SJSA1 (cell line): ENCODE data around the gene WNK4. TPM values are rescaled to one million over a fixed set of nuclear protein-coding genes. Genes with fewer than 3 reads are reported as not detected.
"Not testable (repeated sequence)": the region's sequence is repeated elsewhere in the genome, so short reads cannot be mapped to it uniquely, and the experiment has no call there.

Source experiments
- DNase-seq, 2 experiments: peaks; one replicate each; pipeline ENCODE4 v3.0.0-alpha.2; 2015 to 2020; ENCODE audit warnings: low spot score in 2 of 2, low read depth in 1 of 2
- H3K27ac ChIP-seq: fragments of 250-450 bp; sonication (Bioruptor Pico); 2 replicates; pipeline ENCODE4 v1.5.1; 2020; ENCODE audit warnings: mild to moderate bottlenecking, moderate library complexity
- H3K27me3 ChIP-seq: fragments of 250-450 bp; sonication (Bioruptor Pico); replicated peaks from 2 replicates; pipeline ENCODE4 v1.5.1; 2020; ENCODE audit warnings: mild to moderate bottlenecking, moderate library complexity
- H3K36me3 ChIP-seq: fragments of 250-450 bp; sonication (Bioruptor Pico); 2 replicates; pipeline ENCODE4 v1.5.1; 2020; ENCODE audit warnings: mild to moderate bottlenecking
- H3K4me1 ChIP-seq: fragments of 250-450 bp; sonication (Bioruptor Pico); replicated peaks from 2 replicates; pipeline ENCODE4 v1.6.1; 2021; ENCODE audit warnings: mild to moderate bottlenecking
- H3K4me3 ChIP-seq: fragments of 250-450 bp; sonication (Bioruptor Pico); 2 replicates; pipeline ENCODE4 v1.5.1; 2020; ENCODE audit warnings: mild to moderate bottlenecking
- H3K9me3 ChIP-seq: fragments of 250-450 bp; sonication (Bioruptor Pico); replicated peaks from 2 replicates; pipeline ENCODE4 v1.5.1; 2020; ENCODE audit warnings: mild to moderate bottlenecking
- total RNA-seq: library from RNA; depleted of rRNA; stranded (reverse); fragments of >200 nt; shearing (Covaris generic); gene quantifications from 2 replicates; pipeline ENCODE4 v1.2.3, GENCODE V29; 2014

Gene WNK4
- total RNA-seq, 1 experiment from 2014 or later = not detected

DNA sequence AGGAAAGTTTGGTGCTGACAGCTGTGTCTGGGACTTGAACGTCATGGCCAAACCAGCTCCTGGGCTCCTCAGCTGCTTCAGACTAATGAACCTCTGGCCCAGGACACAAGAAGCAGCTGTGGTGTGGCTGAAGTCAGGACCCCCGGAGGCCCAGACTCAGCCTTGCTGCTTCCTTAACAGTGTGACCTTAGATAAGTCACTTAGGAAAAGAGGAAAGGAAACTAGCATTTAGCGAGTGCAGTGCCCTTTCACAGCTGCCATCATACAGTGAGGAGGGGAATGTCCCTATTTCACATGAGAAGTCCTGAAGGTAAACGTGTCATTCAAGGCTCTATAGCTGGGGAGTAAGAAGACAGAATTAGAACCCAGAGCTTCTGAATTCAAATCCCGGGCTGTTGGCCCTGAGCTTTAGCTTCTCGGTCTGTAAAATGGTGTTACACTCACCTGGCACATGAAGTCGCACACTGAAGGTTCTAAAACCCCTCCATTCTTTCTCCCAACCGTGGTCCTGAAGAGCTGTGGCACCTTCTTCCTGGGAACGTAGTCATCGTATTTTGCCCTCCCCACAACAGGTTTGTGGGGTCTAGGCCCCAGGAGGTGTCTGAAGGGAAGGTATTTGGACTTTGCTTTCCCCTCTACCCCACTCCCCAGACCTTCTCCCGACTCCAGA lies 20.3 kb upstream of the WNK4 start:
- DNase-seq = no peak
- no peak overlapping the region for H3K27ac ChIP-seq

DNA sequence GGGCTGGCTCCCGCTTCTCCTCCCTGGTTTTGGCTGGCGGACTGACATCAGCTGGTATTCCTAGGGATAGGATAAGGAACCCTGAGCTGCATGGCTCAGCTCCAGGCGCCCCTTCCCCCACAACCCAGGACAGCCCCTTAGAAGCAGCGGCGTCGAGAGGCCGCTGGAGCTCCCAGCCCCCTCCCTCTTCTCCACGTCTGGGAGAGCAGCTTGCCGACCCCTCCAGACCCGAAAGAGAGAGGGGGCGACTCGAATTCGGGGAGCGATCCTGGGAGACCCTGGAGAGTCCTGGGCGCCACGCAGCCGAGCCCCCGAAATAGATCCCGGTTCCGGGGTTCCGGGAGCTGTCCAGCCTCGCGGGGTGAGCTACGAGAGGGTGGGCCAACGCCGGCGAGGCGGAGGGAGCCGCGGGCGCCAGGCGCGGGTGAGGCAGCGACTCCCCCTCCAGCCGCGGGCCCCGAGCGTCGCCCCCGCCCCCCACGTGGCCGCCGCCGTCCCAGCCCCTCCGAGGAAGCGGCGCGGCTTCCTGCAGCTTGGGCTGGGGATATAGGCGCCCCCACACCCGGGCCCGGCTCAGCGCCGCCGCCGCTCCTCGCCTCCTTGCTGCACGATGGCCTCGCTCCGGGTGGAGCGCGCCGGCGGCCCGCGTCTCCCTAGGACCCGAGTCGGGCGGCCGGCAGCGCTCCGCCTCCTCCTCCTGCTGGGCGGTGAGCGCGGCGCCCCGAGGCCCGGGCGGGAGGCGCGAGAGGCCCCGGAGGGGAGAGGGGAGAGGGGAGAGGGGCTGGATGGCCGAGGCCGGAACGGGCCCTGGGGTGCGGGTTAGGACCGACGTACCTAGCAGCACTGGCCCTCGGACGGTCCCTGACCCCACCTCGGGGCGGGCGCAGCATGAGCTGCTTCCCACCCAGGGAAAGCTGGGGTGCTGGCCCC lies 19.5 kb upstream of the WNK4 start, which contains the start of gene RAMP2:
RAMP2 (plus strand) TSS at position 576 of the 930 bp plus-strand sequence; CDS start at position 611, 35 bp downstream.
- Histone ChIP-seq H3K27me3 (peaks cover 24% of the 10 kb centered on the region), H3K4me1 (peaks cover 16% of the 10 kb centered on the region), H3K9me3 (no peaks in the 10 kb centered on the region), H3K27ac (no peak within 1 kb of the TSS), H3K36me3 (no peaks in the 10 kb centered on the region), H3K4me3 (peak within 1 kb of the TSS; percentile 35)
- no peak for DNase-seq

More for the DNA sequence above, 20.3 kb upstream of the WNK4 start:
- H3K9me3 ChIP-seq = no peaks in the 10 kb centered on the region
- H3K4me1 ChIP-seq = peaks cover 16% of the 10 kb centered on the region
- no peak overlapping the region for H3K4me3 ChIP-seq
- no peaks in the 10 kb centered on the region for H3K36me3 ChIP-seq
- H3K27me3 ChIP-seq = peaks cover 24% of the 10 kb centered on the region

DNA sequence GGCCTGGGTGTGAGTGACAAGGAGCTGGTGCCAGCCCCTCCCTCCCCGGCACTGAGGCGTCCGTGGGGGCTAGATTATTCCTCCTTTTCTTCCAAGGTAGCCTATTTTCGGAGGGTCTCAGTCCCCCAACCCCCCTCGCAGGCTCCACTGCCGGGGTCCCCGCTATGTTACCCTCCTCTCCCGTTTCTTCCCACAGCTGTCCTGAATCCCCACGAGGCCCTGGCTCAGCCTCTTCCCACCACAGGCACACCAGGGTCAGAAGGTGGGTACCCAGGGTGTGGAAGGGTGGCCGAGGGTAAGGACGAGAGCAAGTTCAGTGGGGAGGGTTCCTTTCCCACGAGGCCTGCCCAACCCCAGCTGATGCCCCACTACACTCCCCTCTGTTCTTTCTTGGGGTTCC lies 18.8 kb upstream of the WNK4 start:
- H3K27ac ChIP-seq = no peak overlapping the region
- H3K9me3 ChIP-seq = no peaks in the 10 kb centered on the region
- no peak overlapping the region for H3K4me3 ChIP-seq
- peaks cover 24% of the 10 kb centered on the region for H3K27me3 ChIP-seq
- no peaks in the 10 kb centered on the region for H3K36me3 ChIP-seq
- H3K4me1 ChIP-seq = peaks cover 16% of the 10 kb centered on the region
- DNase-seq = no peak

DNA sequence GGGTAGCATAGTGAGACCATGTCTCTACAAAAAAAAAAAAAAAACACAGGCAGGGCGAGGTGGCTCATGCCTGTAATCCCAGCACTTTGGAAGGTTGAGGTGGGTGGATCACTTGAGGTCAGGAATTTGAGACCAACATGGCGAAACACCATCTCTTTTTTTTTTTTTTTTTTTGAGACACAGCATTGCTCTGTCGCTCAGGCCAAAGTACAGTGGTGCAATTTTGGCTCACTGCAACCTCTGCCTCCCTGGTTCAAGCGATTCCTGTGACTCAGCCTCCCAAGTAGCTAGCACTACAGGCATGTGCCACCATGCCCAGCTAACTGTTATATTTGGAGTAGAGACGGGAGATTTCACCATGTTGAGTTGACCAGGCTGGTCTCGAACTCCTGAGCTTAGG lies 14.3 kb upstream of the WNK4 start:
- H3K9me3 ChIP-seq = no peaks in the 10 kb centered on the region
- no peak for DNase-seq
- H3K4me3 ChIP-seq = no peak overlapping the region
- H3K27me3 ChIP-seq = peaks cover 7% of the 10 kb centered on the region
- H3K4me1 ChIP-seq = peaks cover 10% of the 10 kb centered on the region
- no peak overlapping the region for H3K27ac ChIP-seq
- H3K36me3 ChIP-seq = no peaks in the 10 kb centered on the region

DNA sequence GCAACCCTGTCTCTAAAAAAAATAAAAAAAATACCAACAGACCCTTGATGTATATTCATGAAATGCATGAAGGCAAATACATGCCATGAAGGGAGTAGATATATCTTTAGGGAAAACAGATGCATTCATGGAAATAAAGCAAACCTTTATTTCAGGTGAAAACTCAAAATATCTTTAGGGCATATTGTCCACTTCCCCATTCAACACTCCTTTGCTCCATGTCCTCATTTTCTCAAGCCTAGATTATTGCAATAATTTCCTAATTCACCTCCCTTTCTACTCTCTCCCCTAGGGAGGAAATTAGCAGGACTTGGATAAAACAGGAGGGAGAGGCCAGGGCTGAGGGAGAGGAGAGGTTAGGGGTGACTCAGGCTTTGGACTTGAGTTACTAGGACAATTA lies 12.9 kb upstream of the WNK4 start:
- Histone ChIP-seq H3K27me3 (no peaks in the 10 kb centered on the region), H3K9me3 (no peaks in the 10 kb centered on the region), H3K4me3 (no peak overlapping the region), H3K36me3 (no peaks in the 10 kb centered on the region), H3K27ac (no peak overlapping the region), H3K4me1 (peaks cover 6% of the 10 kb centered on the region)
- DNase-seq = no peak

DNA sequence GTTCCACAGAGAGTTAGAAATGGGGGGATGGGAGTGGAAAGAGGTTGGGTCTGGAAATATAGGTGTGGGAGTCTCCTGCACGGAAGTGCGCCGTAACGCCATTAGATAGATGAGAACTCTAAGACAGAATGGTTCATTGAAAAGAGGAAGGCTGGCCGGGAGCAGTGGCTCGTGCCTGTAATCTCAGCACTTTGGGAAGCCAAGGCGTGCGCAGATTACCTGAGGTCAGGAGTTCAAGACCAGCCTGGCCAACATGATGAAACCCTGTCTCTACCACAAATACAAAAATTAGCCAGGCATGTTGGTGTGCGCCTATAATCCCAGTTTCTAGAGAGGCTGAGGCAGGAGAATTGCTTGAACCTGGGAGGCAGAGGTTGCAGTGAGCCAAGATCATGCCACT lies 12.4 kb upstream of the WNK4 start:
- not testable (repeated sequence) for H3K36me3 ChIP-seq, H3K9me3 ChIP-seq, H3K4me3 ChIP-seq, DNase-seq, H3K27ac ChIP-seq, H3K27me3 ChIP-seq
- H3K4me1 ChIP-seq = peaks cover 11% of the 10 kb centered on the region

DNA sequence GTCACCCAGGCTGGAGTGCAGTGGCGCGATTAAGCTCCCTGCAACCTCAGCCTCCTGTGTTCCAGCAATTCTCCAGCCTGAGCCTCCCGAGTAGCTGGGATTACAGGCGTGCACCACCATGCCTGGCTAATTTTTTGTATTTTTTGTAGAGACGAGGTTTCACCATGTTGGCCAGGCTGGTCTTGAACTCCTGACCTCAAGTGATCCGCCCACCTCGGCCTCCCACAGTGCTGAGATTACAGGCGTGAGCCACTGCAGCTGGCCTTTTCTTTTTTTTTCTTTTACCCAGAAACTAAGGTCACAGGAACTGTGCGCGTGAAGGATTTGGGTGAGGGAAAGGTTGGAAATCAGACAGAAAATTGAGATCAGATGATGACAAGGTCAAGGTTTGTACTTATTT lies 10.4 kb upstream of the WNK4 start:
- H3K27ac ChIP-seq, H3K9me3 ChIP-seq, DNase-seq, H3K36me3 ChIP-seq, H3K4me3 ChIP-seq, H3K27me3 ChIP-seq: not testable (repeated sequence)
- H3K4me1 ChIP-seq = peaks cover 18% of the 10 kb centered on the region

DNA sequence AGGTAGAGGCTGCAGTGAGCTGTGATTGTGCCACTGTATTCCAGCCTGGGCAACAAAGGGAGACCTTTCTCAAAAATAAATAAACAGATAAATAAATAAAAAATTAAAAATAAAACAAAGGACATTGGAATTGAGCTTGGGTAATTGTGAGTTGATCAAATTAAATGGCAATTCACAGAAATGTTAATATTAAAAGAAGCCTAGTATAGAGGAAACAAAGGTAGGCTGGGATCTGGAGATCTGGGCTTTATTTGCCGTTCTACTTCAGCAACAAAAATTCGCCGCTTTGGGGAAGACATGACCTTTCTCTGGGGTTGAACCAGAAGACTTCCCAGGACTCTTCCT lies 7.5 kb upstream of the WNK4 start:
- peaks cover 32% of the 10 kb centered on the region for H3K4me1 ChIP-seq
- peak overlapping the region; percentile 74 for H3K27ac ChIP-seq
- H3K9me3 ChIP-seq = no peaks in the 10 kb centered on the region
- DNase-seq = no peak
- H3K36me3 ChIP-seq = peaks cover 22% of the 10 kb centered on the region
- no peaks in the 10 kb centered on the region for H3K27me3 ChIP-seq
- H3K4me3 ChIP-seq = peak overlapping the region; percentile 75

DNA sequence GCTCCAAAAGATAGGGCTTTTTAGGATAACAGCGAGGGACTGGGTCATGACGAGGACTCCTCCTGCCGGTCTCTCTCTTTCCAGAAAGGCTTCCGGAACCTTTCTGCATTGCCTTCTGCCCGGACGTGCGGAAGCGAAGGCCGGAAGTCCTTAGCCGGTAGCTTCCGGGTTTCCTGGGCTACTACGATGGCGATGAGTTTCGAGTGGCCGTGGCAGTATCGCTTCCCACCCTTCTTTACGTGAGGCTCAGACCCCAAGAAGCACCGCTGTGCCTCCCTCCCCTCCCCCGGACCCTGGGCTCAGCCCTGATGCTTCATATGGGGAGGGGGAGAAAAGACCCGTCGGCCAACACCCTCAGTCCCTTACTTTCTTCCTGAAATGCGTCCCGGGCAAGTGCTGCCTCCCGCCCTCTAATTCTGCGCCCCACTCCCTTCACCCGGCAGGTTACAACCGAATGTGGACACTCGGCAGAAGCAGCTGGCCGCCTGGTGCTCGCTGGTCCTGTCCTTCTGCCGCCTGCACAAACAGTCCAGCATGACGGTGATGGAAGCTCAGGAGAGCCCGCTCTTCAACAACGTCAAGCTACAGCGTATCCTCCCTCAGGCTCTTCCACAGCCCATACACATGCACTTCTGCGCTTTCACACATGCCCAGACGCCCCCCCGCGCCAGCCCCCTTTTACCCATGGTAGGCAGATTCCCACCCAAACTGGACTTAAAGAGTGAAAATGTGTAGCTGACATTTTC lies 6.9 kb upstream of the WNK4 start, which contains the start of gene VPS25:
VPS25 (plus strand) TSS at position 160 of the 746 bp plus-strand sequence; CDS start at position 187, 27 bp downstream.
- H3K27me3 ChIP-seq = no peaks in the 10 kb centered on the region
- H3K36me3 ChIP-seq = peaks cover 22% of the 10 kb centered on the region
- DNase-seq = peak; percentile 80 to 87
- peak within 1 kb of the TSS; percentile 74 for H3K27ac ChIP-seq
- peaks cover 32% of the 10 kb centered on the region for H3K4me1 ChIP-seq
- H3K9me3 ChIP-seq = no peaks in the 10 kb centered on the region
- H3K4me3 ChIP-seq = peak within 1 kb of the TSS; percentile 75

DNA sequence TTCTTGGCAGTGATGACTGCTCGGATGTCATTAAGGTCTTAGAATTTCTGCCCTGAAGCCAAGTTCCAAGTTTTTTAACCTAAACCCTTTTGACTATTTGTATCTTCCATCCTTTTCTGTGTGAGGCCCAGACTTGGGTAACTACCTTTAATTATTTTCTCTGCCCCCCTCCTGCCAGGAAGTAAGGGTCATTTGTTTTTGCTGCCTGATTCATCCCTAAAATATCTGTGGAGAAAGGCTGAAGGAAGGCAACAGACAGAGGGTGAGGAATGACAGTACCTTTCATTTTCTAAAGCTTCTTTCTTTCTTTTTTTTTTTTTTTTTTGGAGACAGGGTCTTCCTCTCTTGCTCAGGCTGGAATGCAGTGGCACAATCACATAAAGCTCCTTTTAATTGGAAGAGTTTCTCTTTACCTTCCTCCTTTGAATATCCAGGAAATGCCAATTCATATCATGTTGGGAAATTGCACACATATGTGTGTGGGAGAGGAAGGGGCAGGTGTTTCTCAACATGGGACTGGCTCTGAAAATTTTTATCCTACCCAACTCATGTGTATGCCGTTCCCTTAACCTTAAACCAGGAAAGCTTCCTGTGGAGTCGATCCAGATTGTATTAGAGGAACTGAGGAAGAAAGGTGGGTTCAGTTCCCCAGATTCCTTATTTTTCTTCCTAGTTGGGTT lies 6.2 kb upstream of the WNK4 start:
- peaks cover 32% of the 10 kb centered on the region for H3K4me1 ChIP-seq
- DNase-seq = peak in 1 of 2 experiments; percentile 73
- H3K4me3 ChIP-seq = peak overlapping the region; percentile 75
- no peaks in the 10 kb centered on the region for H3K9me3 ChIP-seq
- peaks cover 29% of the 10 kb centered on the region for H3K36me3 ChIP-seq
- peak overlapping the region; percentile 74 for H3K27ac ChIP-seq
- no peaks in the 10 kb centered on the region for H3K27me3 ChIP-seq

DNA sequence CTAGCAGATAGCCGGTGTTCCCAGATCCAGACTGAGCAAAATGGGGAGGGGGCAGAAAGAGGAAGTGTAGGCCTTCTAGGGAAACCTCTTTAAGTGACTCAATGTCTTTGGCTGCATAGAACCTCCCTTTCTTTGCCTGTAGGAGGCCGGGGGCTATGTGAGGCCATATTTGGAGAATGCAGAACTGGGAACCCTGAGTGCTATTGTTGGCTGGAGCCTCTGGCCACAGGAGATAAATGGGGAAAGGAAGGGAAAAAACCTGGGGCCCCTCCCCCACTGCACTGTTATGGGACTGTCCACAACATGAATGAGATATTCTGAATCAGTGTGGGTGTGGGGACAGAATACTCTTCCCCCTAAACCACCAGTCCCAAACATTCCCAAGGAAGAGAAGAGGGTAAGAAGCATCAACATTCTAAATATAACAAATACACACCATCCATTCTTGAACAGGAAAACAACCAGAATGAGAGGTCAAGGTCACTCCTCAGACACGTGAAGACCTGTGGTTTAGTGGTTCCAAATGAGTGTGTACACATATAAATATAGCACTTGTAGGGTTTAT lies 4.8 kb upstream of the WNK4 start:
- Histone ChIP-seq H3K27me3 (no peaks in the 10 kb centered on the region), H3K9me3 (no peaks in the 10 kb centered on the region), H3K4me1 (peaks cover 37% of the 10 kb centered on the region), H3K36me3 (peaks cover 39% of the 10 kb centered on the region), H3K27ac (0 out of 2 replicates have a peak overlapping the region, but pooled peaks have one; percentile 74), H3K4me3 (no peak overlapping the region)
- DNase-seq = peak; percentile 75 to 86

DNA sequence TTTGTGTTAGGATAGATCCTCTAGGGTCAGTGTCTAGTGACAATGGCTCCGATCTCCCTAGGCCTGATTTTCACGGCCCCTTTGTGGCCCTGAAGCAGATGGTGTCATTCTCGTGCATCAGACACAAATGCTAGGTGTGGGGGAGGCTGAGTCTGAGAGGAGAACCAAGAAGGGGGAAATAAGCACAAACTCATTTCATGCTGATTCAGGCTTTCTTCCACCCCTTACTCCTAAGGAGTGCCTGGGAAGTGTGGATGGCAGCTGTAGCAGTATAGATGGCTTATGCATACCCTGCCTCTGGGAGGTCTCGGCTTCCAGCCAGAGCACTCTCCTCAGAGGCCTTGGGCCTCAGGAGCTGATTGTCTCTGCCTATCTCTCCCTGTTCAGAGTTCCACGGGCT lies 1.8 kb upstream of the WNK4 start:
- H3K36me3 ChIP-seq = peaks cover 36% of the 10 kb centered on the region
- DNase-seq = no peak
- no peaks in the 10 kb centered on the region for H3K27me3 ChIP-seq
- no peaks in the 10 kb centered on the region for H3K9me3 ChIP-seq
- H3K27ac ChIP-seq = no peak overlapping the region
- no peak overlapping the region for H3K4me3 ChIP-seq
- peaks cover 43% of the 10 kb centered on the region for H3K4me1 ChIP-seq
